NCI-H2171 (cell line): Measurements from ENCODE around the gene CDH23.

ENCODE experiments used
- DNase-seq: peaks from one replicate; lab custom pipeline; 2025; lab: John Stamatoyannopoulos, UW

The CDH23 gene

DNA sequence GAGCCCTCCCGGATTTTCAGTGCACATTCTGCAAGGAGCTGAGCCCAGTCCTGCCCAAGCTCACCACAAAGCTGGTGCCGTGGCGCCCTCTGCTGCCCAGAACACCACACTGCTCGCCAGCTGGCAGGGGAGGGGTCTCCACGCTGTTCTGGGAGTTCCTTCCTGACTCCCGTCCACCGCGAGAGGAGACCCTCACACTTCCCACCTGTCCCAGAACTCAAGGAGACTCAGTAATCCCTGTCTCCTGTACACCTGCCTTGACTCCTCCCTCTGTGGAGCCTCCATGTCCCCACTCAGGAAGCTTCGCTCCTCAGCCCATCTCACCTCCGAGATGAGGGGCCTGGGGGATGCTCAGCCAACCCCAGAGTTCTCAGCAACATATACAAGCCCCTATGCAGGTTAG is 311.6 kb downstream of the CDH23 start:
- no peak for DNase-seq

DNA sequence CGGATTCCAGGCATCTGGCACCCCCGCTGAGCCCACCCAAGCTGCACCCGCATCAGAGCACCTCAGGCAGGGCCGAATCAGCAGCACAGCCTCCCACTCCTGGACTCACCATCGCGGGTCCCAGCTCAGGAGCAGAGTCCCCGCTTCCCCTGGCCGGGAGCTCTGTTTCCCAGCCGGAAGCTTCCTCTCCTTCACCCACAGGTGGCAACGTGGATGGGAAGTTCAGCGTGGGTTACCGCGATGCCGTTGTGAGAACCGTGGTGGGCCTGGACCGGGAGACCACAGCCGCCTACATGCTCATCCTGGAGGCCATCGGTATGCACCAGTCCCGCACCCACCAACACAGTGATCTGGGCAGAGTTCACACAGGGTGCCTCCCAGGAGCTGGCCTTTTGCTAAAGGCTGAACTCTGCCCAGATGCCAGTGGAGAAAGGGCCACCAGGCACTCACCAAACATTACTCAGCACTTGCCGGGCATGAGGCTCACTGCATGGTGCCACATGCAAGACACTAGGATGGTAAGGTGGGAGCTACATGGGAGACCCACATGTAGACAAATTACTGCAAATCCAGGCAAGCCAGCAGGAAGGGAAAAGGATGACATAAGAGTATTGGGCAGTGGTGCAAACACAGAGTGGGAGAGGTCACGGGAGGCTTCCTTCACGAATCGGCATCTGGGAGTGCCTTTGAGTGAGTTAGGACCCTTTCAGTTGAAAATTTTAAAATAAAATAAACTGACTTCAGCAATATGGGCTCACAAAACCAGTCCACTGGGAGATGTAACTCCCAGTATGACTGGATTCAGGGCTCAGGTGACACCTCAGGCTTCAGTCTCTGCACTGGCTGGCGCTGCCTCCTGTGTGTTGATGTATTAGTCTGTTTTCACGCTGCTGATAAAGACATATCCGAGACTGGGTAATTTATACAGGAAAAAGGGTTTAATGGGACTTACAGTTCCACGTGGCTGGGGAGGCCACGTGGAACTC is 312.5 kb downstream of the CDH23 start:
- no peak for DNase-seq

DNA sequence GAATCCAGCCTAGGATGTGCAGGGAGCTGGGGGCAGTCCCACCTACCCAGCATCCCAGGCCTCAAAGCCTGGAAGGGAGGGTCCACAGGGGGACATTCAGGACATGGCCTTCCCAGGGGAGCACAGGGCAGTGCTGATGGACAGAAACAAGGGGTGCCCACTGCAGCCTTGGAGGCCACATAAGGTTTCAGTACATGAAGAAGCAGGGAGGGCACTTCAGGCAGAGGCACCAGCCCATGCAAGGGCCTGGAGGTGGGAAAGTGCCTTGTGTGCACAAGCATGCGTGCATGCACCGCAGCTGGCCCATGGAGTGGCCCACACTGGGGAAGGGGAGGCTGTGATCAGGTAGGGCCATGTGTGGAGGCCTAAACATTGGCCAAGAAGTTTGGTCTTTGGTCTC is 313.8 kb downstream of the CDH23 start:
- no peak for DNase-seq

DNA sequence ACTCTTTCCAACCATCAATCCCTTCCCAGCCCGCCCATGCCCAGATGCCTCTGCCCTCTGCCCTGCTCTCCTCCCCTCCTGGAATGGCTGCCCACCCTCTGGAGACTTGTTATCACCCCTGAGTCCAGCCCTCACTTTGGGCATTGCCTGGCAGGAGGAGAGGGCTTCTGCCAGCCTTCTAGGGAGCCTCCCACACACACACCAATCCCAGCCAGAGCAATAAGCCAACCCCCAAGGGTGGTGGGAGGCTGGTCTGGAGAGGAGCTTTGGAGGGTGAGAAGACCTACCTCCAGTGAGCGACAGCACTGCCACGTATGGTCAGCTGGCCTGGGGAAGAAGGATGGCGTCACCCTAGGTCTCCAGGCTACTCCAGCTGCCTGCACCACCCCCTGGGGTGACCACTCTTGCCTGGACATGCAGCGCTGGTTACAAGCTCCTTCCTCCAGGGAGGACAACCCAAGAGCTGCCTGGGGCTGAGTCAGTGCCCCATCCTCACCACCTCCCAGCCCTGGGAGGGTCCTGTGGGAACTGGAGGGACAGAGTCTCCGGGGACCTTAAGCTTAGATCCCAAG is 314.4 kb downstream of the CDH23 start:
- DNase-seq: no peak

DNA sequence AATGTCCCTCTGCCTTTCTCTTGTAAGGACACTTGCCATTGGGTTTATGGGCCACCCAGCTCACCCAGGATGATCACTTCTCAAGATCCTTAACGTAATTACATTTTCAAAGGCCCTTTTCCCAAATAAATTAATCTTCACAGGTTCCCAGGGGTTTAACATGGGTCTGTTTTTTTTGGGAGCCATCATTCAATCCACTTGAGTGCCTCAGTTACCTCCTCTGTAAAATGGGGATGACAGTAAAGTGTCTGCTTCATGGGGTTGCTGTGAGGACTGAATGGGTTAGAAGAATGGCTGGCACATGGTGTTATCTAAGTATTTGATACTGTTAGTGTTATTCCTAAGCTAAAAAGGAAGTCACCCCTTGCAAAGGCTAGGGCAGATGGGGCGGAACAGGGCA is 315.4 kb downstream of the CDH23 start:
- DNase-seq: no peak

DNA sequence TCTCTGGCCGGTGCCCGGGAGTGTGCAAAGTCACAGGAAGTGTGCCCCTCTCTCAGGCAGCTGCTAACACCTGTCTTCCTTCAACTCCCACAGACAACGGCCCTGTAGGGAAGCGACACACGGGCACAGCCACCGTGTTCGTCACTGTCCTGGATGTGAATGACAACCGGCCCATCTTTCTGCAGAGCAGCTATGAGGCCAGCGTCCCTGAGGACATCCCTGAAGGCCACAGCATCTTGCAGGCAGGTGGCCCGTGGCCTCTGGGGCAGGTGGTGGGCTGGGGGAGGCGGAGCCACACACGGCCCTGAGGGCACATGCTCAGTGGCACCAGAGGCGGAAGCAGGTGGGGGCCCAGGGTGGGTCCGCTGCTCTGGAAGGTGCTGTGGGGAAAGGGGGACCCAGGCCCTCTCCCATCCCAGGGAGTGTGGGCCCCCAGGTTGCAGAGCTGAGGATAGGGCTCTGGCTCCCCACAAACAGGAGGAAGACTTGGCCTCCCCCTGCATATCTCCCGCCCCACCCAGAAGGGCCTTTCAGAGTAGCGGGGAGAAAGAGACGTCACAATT is 315.9 kb downstream of the CDH23 start:
- no peak for DNase-seq

DNA sequence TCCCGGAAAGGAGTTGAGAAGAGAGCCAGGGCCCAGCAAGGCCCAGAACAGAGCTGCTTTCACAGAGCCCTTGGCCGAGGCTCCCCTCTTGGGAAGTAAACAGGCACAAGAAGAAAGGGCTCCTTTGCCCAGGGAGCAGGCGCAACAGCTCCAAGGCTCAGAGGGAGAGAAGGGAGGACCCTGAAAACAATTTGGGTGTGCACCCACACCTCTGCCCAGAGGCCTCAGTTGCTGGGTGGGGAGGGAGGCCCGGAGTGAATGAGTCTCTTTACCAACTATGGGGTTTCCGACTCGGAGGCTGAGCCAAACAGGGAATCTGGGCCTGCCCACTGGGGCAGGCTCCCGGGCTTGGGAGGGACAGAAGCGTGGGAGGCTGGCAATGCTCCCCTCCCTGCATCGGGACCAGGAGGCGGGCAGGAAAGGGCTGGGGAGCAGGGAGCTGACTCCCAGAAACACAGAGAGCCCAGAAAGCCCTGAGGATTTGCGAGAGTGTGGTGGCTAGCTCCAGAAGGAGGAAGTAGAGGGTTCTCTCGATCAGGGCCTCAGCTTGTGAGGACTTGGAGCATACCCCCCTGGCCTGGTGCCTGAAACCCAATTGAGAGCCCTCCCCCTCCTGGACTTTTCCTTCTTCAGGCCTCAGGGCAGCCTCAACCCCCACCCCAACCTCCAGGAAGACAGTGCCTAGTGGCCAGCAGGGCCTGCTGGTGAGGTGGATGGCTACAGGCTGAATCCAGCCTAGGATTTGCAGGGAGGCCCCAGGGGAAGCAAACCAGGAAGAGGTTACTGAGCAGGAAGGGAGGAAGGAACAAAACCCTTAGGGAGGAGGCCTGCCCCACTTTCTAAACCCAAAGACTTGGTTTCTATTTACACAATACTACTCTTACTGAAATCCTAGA is 316.7 kb downstream of the CDH23 start:
- no peak for DNase-seq

DNA sequence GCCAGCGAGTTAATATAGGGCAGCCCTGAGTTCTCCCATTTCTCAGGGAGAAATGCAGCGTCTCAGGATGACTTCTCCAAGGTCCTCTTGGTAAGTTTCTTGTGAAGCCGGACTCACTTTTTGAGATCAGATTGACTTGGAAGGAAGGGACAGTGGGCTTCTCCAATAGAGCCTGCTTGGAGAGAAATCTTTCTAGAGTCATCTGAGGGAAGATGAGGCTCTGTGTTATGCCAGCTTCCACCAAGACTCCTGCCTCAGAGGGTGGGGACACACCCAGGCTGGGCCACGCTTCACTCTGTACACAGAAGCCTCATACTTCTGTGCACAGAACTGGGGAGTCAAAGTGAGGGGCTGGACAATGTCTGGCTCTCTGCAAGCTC is 317.3 kb downstream of the CDH23 start:
- DNase-seq: no peak

DNA sequence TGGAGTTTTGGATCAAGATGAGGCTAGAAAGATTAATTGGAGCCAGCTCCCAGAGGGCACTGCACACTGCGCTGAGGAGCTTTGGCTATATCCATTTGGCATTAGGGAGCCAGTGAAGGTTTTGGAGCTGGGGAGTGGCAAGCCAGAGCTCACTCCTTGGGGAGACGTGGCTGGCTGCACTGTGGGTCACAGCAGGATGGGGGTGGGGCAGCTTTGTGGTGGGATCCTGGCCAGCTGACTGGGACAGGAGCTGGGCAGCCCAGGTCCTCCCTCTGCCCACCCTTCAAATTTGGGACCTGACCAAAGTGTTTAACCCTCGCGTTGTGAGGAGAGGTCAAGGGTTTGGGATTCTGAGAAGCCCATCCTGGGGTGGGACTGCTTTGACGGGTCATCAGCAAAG is 317.9 kb downstream of the CDH23 start:
- DNase-seq: no peak

DNA sequence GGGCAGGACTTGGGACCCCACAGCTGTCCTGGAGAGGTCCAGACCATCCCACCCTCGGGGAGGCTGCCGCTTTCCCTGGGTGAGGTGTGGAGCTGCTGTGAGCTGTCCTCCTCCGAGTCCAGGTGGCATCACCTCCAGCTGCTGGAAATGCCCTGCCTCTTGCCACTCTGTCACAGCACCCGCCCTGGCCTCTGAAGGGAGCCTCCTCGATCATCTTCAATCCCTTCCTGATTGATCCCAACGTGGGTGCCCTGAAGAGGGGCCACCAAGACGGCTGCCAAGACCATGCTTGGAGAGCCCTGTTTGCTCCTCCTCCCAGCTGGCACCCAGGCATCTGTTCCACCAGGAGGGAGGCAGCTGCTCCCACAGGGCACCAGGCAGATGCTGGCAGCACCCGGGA is 318.3 kb downstream of the CDH23 start:
- no peak for DNase-seq

DNA sequence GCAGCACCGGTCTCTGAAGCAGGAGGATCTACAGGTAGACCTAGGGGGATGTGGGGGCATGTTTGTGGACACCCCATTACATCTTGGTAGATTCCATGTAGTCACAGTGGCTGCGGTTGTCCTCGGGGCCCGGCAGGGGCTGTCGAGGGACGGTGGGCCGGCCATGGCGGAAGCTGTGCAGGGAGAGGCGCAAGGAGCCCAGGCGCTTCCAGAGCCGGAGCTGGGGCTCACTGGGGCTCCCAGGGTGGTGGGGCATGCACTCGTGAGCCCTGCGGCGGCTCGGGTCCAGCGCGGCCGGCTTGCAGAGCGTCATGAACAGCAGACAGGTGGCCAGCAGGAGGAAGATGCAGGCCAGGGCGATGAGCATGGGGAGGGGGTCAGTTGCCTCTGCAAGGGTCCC is 319.1 kb downstream of the CDH23 start:
- no peak for DNase-seq

DNA sequence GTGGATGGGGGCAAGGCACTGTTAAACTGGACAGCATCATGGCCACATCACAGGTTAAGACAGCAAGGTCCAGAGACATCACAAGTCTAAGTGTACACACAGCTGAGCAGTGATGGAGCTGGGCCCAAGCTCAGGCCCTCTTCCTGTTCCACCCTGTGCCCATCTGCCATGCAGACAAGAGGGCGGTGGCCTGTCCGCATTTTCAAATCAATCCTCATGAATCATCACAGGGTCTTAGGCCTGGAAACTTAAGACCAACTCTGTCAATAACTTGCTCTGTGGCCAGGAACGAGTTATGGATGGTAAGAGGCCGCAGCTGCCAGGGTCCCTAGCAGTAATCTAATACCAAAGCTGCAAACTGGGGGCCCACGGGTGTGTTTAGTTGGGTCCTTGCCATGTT is 319.7 kb downstream of the CDH23 start:
- no peak for DNase-seq

DNA sequence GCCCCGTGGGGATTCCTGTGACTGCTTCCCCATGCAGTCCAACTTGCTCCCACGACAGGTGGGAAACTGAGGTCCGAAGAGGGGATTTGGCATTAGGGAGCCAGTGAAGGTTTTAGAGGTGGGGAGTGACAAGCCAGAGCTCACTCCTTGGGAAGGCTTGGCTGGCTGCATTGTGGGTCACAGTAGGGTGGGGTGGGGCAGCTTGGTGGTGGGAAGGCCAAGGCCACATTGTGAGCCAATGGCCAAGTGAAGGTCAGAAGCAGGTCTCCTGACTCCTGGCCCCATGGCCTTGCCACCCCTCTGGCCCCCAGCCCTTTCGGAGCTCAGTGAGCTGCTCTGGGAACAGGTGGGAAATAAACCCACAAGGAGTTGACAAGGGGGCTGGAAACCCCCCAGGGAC is 320.3 kb downstream of the CDH23 start:
- no peak for DNase-seq

DNA sequence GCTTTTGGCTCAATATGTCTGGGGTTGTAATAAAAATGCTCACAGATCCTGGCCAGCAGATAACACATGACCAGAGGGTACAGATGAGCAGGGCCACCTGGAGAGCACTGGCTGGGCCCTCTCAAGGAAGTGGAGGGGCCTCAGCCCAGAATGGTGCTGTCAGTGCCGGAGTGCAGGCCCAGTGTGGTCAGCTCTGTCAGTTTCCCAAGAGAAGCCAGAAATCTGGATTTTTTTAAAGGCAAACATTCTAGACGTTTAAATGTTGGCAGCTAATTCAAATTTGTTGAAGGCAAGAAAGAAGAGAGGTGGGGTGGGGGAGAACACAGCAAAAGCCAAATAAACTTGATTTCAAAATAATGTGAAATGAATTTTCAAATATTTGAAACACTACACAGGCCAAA is 320.8 kb downstream of the CDH23 start:
- no peak for DNase-seq

DNA sequence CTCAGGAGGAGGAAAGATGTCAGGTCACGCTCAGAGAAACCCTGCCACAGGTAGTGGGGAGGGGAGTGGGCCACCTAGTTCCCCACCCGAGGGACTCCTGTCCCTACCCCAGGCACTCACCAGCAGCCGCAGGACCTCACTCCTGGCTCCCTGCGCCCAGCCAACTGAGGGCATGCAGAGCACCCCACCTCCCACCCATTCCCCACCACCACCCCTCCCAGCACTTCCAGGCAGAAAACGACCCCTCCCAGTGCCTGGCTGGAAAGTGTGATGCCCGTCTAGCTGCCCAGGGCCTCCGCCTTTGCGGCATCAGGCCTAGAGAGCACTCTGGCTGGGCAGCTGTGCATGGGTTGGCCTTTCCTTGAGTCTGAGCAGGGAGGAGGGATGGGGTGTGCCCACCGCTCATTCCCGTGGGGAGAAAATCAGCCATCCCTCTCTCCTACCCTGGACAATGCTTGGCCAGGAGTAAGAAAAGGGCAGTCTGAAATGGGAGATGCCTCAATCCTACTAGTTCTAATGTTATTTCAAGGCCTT is 321.5 kb downstream of the CDH23 start:
- no peak for DNase-seq

DNA sequence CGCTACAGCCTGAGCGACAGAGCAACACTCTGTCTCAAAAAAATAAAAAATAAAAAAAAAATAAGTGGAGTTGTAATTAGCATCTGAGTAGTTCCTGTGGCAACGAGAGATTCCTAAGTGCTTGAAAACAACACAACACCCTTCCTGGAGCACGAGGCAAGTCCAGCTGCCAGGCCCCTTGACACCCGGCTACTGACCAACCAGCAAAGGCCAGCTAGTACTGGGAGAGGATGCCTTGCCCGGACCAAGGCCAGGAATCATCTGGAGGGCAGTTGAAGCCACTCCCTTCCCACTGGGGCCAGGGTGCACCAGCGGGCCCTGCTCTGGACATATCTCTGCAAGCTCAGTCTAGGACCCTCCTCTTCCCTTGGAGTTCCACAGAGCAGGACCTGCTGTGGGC is 322.3 kb downstream of the CDH23 start:
- no peak for DNase-seq

DNA sequence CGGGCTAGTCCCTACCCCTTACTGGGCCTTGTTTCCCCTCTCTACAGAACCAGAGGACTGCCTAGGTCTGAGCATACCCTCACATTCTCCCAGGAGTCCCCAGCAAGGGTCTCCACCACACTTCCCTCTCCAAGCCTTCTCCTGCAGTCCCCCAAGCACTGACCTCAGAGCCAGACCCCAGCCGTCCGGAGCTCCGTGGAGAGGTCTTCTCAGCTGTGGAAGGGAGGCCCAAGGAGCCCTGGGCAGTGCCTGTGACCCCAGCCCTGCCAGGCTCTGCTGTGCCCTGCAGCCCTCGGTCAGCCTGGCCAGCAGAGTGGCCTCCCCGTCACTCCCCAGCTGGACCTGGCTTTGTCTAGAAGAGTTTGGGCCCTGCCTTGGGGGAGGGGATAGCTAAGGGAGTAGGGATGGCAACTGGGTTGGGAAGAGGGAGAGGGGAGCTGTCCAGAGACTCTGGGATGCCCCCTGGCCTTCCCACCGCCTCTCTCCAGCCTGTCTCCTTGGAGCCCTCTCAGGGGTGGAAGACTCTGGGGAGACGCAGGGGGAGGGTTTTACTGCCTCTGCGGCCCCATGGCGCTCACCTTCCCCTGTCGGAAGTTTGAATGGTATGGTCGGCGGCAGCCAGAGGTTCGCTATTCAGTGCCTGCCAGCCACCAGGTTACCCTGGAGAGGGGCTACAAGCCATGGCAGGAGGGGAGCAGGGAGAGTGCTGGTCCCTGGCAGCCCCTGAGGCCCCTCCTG is 322.9 kb downstream of the CDH23 start, which contains the start of gene C10orf105:
Gene C10orf105 (minus strand): TSS at position 315 of the 738 bp plus-strand sequence. CDS start 3,441 bp downstream, outside the sequence.
- DNase-seq: no peak

DNA sequence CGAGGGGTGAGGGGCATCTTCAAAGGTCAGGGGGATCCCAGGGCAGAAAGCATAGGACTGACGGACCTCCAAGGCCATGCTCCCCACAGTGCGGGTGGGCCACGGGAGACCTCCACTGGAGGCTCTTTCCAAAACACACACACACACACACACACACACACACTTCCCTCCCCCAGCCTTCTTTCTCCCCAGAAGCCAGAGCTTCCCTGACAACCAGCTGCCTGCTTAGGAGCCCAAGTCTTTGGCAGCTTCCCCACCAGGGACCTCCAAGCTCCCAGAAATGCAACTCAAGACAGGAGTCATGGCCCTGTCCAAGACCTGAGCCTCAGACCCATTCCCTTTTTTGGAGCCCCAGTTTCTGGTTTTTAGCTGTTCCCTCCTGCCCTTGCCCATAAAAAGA is 323.6 kb downstream of the CDH23 start:
- DNase-seq: no peak

DNA sequence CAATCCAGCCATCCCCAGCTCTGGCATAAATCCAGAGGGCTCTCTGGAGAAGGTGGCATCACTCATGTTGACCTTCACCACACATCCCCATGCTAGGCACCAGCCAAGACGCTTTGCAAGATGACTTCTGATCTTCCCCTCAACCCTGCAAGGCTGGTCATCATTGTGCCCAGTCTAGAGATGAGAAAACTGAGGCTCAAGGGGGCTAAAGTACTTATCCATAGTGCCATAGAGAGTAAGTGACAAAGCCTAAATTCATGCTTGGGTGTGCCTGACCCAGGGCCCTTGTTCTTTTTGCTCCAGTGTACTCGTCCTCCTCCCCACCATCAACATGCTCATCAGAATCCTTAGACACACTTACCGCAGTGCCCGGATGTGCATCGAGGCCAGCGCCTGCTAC is 324.6 kb downstream of the CDH23 start:
- DNase-seq: no peak

DNA sequence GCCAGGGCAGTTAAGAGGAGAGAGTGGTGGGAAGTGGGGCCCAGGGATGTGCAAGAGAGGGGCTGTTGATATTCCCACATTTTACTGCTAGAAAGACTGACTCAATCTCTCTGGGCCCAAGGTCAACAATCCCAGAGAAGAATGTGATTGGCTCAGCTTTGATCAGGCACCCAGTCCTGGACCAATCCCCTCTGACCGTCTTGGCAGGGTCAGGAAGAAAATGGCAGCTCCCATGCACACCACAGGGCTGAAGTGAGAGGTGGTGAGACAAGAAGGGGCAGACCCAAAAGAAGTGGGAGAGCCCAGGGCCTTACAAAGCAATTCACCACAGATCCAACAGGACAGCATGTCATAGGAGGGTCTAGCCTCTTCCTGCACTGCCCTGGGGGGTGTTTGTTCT is 326.1 kb downstream of the CDH23 start:
- no peak for DNase-seq

DNA sequence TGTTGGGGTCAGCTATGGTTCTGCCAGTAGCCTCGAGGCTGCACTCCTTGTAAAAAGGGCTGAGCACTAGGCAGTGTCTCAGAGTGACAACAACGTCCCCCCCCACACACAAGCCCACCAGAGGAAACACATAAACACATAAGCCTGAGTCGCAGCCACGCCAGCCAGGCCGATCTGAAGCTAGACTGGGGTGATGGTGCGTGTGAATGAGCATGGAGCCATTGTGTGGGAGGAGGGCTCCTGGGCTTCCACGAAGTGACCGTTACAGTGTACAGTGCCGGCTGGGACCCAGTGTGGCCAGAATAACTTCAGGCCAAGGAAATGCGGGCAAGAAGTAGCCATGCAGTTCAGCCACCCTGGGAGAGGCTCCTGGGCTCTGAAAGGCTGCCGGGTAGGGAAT is 326.6 kb downstream of the CDH23 start:
- no peak for DNase-seq
